IMR-90 (cell line): ENCODE results near the gene HSPB9. TPM values are rescaled to one million over a fixed set of nuclear protein-coding genes. Genes with fewer than 3 reads are reported as not detected.
A peak's percentile ranks its signal among the peaks of the same experiment; 100 is the strongest.

ENCODE experiments used
- ATAC-seq: fragments of 200-7000 bp; cut with Tn5 transposase; 2 replicates; pipeline ENCODE4 v1.9.1; 2020; ENCODE audit warnings: low read depth, mild to moderate bottlenecking, moderate library complexity
- BruUV-seq: library from RNA; stranded (reverse); fragments of 400-500 nt; replicated peaks from 2 replicates; lab custom pipeline; 2021; lab: Mats Ljungman, UMichigan
- CTCF ChIA-PET: fragments of 300-600 bp; formaldehyde crosslinking; extraction: SDS; loops from one replicate; lab custom pipeline; 2021; ENCODE audit warnings: antibody characterized with exemption; lab: Yijun Ruan, JAX
- POLR2A ChIA-PET: fragments of 300-600 bp; sonication (Branson Sonifier 250); formaldehyde crosslinking; loops from one replicate; lab custom pipeline; 2022; ENCODE audit warnings: antibody characterized with exemption; ENCODE audit not compliant: unreplicated experiment; lab: Charles Lee
- DNase-seq: peaks from one replicate; pipeline ENCODE4 v3.0.0; 2013
- H2AFZ ChIP-seq: replicated peaks from 2 replicates; pipeline ENCODE3; 2013; ENCODE audit warnings: low read length, mild to moderate bottlenecking; ENCODE audit not compliant: poor library complexity
- H2AK5ac ChIP-seq: 2 replicates; pipeline ENCODE4 v1.6.1; 2013; ENCODE audit warnings: low read depth, low read length, inconsistent platforms
- H2AK9ac ChIP-seq: replicated peaks from 2 replicates; pipeline ENCODE3; 2013; ENCODE audit warnings: mild to moderate bottlenecking, low read depth, low read length, moderate library complexity; ENCODE audit not compliant: poor library complexity
- H2BK120ac ChIP-seq: 2 replicates; pipeline ENCODE4 v1.6.1; 2013; ENCODE audit warnings: low read depth, low read length, inconsistent platforms
- H2BK15ac ChIP-seq: 3 replicates; pipeline ENCODE4 v1.6.1; 2013; ENCODE audit warnings: low read depth, low read length, inconsistent platforms
- H2BK20ac ChIP-seq: 2 replicates; pipeline ENCODE4 v1.6.1; 2013; ENCODE audit warnings: low read depth, mild to moderate bottlenecking, inconsistent platforms, low read length, moderate library complexity
- H2BK5ac ChIP-seq: 2 replicates; pipeline ENCODE4 v1.6.1; 2013; ENCODE audit warnings: mild to moderate bottlenecking, low read depth, low read length, inconsistent platforms; ENCODE audit not compliant: poor library complexity, severe bottlenecking
- H3K14ac ChIP-seq: replicated peaks from 2 replicates; pipeline ENCODE4 v1.6.1; 2013; ENCODE audit warnings: low read depth, low read length, inconsistent platforms
- H3K18ac ChIP-seq: 2 replicates; pipeline ENCODE4 v1.6.1; 2013; ENCODE audit warnings: low read depth, low read length, control low read depth
- H3K23ac ChIP-seq: 2 replicates; pipeline ENCODE4 v1.6.1; 2013; ENCODE audit warnings: low read depth, low read length, inconsistent platforms
- H3K27ac ChIP-seq: 2 replicates; pipeline ENCODE4 v1.5.1; 2013; ENCODE audit warnings: mild to moderate bottlenecking, control low read depth, low read length; ENCODE audit not compliant: insufficient read depth
- H3K27me3 ChIP-seq: 2 replicates; pipeline ENCODE4 v1.6.1; 2013; ENCODE audit warnings: low read length; ENCODE audit not compliant: control insufficient read depth, insufficient read depth
- H3K36me3 ChIP-seq: 2 replicates; pipeline ENCODE4 v1.6.1; 2013; ENCODE audit warnings: low read length, mixed read lengths; ENCODE audit not compliant: control insufficient read depth, insufficient read depth
- H3K4ac ChIP-seq: 2 replicates; pipeline ENCODE4 v1.6.1; 2013; ENCODE audit warnings: low read depth, low read length, inconsistent platforms
- H3K4me1 ChIP-seq: 2 replicates; pipeline ENCODE4 v1.6.1; 2013; ENCODE audit warnings: low read length, mixed read lengths; ENCODE audit not compliant: control insufficient read depth, insufficient read depth
- H3K4me2 ChIP-seq: 2 replicates; pipeline ENCODE4 v1.6.1; 2013; ENCODE audit warnings: low read depth, mild to moderate bottlenecking, control low read depth, low read length, moderate library complexity
- H3K4me3 ChIP-seq: 2 replicates; pipeline ENCODE4 v1.5.1; 2013; ENCODE audit warnings: low read depth, mild to moderate bottlenecking, control low read depth, low read length, moderate library complexity; ENCODE audit not compliant: insufficient read depth
- H3K56ac ChIP-seq: 2 replicates; pipeline ENCODE4 v1.6.1; 2013; ENCODE audit warnings: low read length, inconsistent platforms; ENCODE audit not compliant: insufficient read depth; ENCODE audit errors: extremely low read depth
- H3K79me1 ChIP-seq, 2 experiments: 2 replicates each; pipeline ENCODE4 v1.6.1; 2013; ENCODE audit warnings: low read length in 2 of 2, inconsistent platforms in 1 of 2, low read depth in 1 of 2
- H3K9ac ChIP-seq: 2 replicates; pipeline ENCODE4 v1.6.1; 2013; ENCODE audit warnings: low read depth, low read length, control low read depth
- H3K9me1 ChIP-seq: 2 replicates; pipeline ENCODE4 v1.6.1; 2013; ENCODE audit warnings: low read length, inconsistent platforms; ENCODE audit not compliant: insufficient read depth
- H3K9me3 ChIP-seq: 2 replicates; pipeline ENCODE4 v1.6.1; 2013; ENCODE audit warnings: low read length; ENCODE audit not compliant: control insufficient read depth, insufficient read depth
- H4K20me1 ChIP-seq: 2 replicates; pipeline ENCODE4 v1.6.1; 2013; ENCODE audit warnings: low read length, inconsistent platforms; ENCODE audit not compliant: insufficient read depth
- H4K5ac ChIP-seq: 2 replicates; pipeline ENCODE4 v1.6.1; 2013; ENCODE audit warnings: mild to moderate bottlenecking, low read depth, low read length, control low read depth
- H4K8ac ChIP-seq, 2 experiments: 2 replicates each; pipeline ENCODE4 v1.6.1; 2013; ENCODE audit warnings: low read depth in 2 of 2, low read length in 2 of 2, control low read depth in 1 of 2, inconsistent platforms in 1 of 2
- H4K91ac ChIP-seq: 2 replicates; pipeline ENCODE4 v1.6.1; 2013; ENCODE audit warnings: low read depth, low read length, inconsistent platforms; ENCODE audit not compliant: insufficient read depth
- CHD1 ChIP-seq: IDR thresholded peaks from 2 replicates; pipeline ENCODE4 v1.6.1; 2012; ENCODE audit warnings: low read depth, low read length, improper control_type of control experiment
- FOS ChIP-seq: fragments of 150-350 bp; IDR thresholded peaks from 2 replicates; pipeline ENCODE4 v1.6.1; 2016; ENCODE audit warnings: low read depth, low read length
- WGBS, 2 experiments: methylation state at CpG; one replicate each; pipeline versions ENCODE4 v1.1.5 to v1.1.7; 2013; ENCODE audit warnings: missing lambda C conversion rate in 2 of 2; ENCODE audit not compliant: insufficient read length in 1 of 2; ENCODE audit errors: extremely low coverage in 2 of 2; 5-methylcytosine and 5-hydroxymethylcytosine counted together
- dilution Hi-C: fragments of 300-500 bp; cut with HindIII; formaldehyde crosslinking; loops from one replicate; pipeline ENCODE4 v1.14.3; 2018; ENCODE audit warnings: low sequenced_read_pairs; ENCODE audit not compliant: unreplicated experiment
- in situ Hi-C: fragments of 300-500 bp; cut with MboI; formaldehyde crosslinking; loops from 3 replicates; pipeline ENCODE4 v1.14.3; 2019; ENCODE audit warnings: low sequenced_read_pairs, inconsistent platforms, mixed read lengths
- intact Hi-C: fragments of 100-400 bp; cut with micrococcal nuclease; formaldehyde crosslinking; loops from 2 replicates; pipeline ENCODE4 v1.10.0; 2022
- polyA plus RNA-seq, 3 experiments: library from polyadenylated mRNA; depleted of rRNA; stranded (reverse); fragments of >200 nt; gene quantifications; 2 replicates each; pipeline ENCODE4 v1.2.3, GENCODE V29; 2012; ENCODE audit warnings: low replicate concordance in 1 of 3
- total RNA-seq: library from RNA; depleted of rRNA; stranded (reverse); fragments of >200 nt; gene quantifications from 2 replicates; pipeline ENCODE4 v1.2.3, GENCODE V29; 2012

HSPB9 gene
- total and polyA plus RNA-seq, 2 of the 4 experiments (the other 2 are of a cell fraction): not detected

- Histone ChIP-seq H3K9me3 (no peaks in the 10 kb centered on the region), H2BK15ac (no peak overlapping the region), H2BK5ac (no peak overlapping the region), H3K18ac (no peak overlapping the region), H3K27ac (no peak overlapping the region), H2BK120ac (no peak overlapping the region), H2AFZ (peak overlapping the region; percentile 39), H4K8ac (no peak overlapping the region), H2AK9ac (peak overlapping the region; percentile 40), H3K79me1 (no peaks in the 10 kb centered on the region), H3K4me1 (peaks cover 6% of the 10 kb centered on the region; the same call in 1 of the 2 replicates), H3K36me3 (peaks cover 7% of the 10 kb centered on the region; the same call in 1 of the 2 replicates), H3K9me1 (peaks cover 4% of the 10 kb centered on the region; the same call in 1 of the 2 replicates), H4K20me1 (no peaks in the 10 kb centered on the region), H3K4me3 (no peak overlapping the region), H2AK5ac (no peak overlapping the region), H3K9ac (no peak overlapping the region), H2BK20ac (no peak overlapping the region), H3K56ac (no peak overlapping the region), H3K4ac (no peak overlapping the region), H4K5ac (no peak overlapping the region), H3K4me2 (no peak overlapping the region), H4K91ac (no peak overlapping the region), H3K23ac (no peak overlapping the region), H3K27me3 (0 out of 2 replicates have a peak, but pooled peaks cover 3% of the 10 kb centered on the region), H3K14ac (no peak overlapping the region)
- POLR2A ChIA-PET: no interaction called here
- no peak for ATAC-seq
- dilution Hi-C loops (no loop called here), in situ Hi-C loops (loop anchor here (5.0 kb wide), 2 partner anchors 83 to 143 kb away; partner anchors contain the start of gene CNP), intact Hi-C loops (no loop called here)
- WGBS, 2 experiments: 88% methylated on average over 10 of the region's 18 CpGs; no CpG with 5 or more reads in 1 of the 2 experiments
- TF ChIP-seq CHD1 (no peak), FOS (no peak)
- no TSS peak for BruUV-seq
- no peak for DNase-seq
- CTCF ChIA-PET: interaction anchor here (0.8 to 1.5 kb wide), 2 partner anchors 9 to 85 kb away, joined by 3 to 5 read pairs; no protein-coding TSS in a partner anchor
Observed at GRCh38 chr17:42110301-42111264, 12.0 kb upstream of the HSPB9 start.
